Neutrophil (primary cell): Measurements from ENCODE around the gene TM9SF2.

Experiments used
- H3K27ac ChIP-seq: fragments of 200-600 bp; sonication (generic); 2 replicates; pipeline ENCODE4 v1.5.1; 2016; ENCODE audit warnings: mild to moderate bottlenecking, moderate library complexity
- H3K27me3 ChIP-seq: fragments of 200-600 bp; sonication (generic); 2 replicates; pipeline ENCODE4 v1.6.0; 2016; ENCODE audit warnings: mild to moderate bottlenecking
- H3K36me3 ChIP-seq: fragments of 200-600 bp; sonication (generic); 2 replicates; pipeline ENCODE4 v1.5.1; 2017
- H3K4me1 ChIP-seq, 2 experiments: fragments of 200-600 bp in 1 of 2; sonication (generic) in 1 of 2; 1 replicate in 1 of 2; 2 replicates in 1 of 2; pipeline versions ENCODE4 v1.5.1 to v1.6.1; 2013 to 2016; ENCODE audit warnings: low read depth in 1 of 2, low read length in 1 of 2, mild to moderate bottlenecking in 1 of 2, moderate library complexity in 1 of 2; ENCODE audit not compliant: control insufficient read depth in 1 of 2, insufficient read depth in 1 of 2
- H3K4me3 ChIP-seq, 2 experiments: fragments of 200-600 bp in 1 of 2; sonication (generic) in 1 of 2; 1 replicate in 1 of 2; 2 replicates in 1 of 2; pipeline ENCODE4 v1.5.1; 2013 to 2016; ENCODE audit warnings: low read depth in 1 of 2, low read length in 1 of 2, mild to moderate bottlenecking in 1 of 2, moderate library complexity in 1 of 2
- H3K9me3 ChIP-seq: fragments of 200-600 bp; sonication (generic); 2 replicates; pipeline ENCODE4 v1.5.1; 2016
- CTCF ChIP-seq: fragments of 200-600 bp; sonication (generic); IDR thresholded peaks from 2 replicates; pipeline ENCODE4 v1.5.1; 2016; ENCODE audit warnings: antibody characterized with exemption

The TM9SF2 gene

DNA sequence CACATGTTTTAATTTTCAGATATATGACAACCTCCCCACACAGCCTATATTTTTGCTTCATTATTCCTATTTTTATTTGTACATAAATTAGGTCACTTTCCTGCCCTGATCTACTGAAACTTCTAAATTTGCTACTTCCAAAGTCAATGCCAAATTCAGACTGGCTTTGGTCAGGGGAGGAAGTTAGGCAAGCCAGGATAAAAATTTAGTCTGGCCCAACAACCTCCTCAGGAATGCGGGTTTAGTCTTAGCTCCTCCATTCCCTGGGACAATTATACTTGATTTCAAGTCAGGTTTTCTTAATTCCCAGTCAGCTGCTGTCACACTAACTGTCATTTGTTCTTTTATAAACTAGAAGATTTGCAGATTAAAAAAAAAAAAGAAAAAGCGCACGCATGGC, 84.3 kb downstream of the TM9SF2 start:
- no peaks in the 10 kb centered on the region for H3K36me3 ChIP-seq
- H3K9me3 ChIP-seq = no peaks in the 10 kb centered on the region
- H3K27me3 ChIP-seq = no peaks in the 10 kb centered on the region
- TF ChIP-seq CTCF = no peak
- no peak overlapping the region for H3K27ac ChIP-seq
- no peaks in the 10 kb centered on the region for H3K4me1 ChIP-seq
- H3K4me3 ChIP-seq = no peak overlapping the region

- TF ChIP-seq CTCF = no peak
- no peaks in the 10 kb centered on the region for H3K27me3 ChIP-seq
- no peaks in the 10 kb centered on the region for H3K36me3 ChIP-seq
- no peak overlapping the region for H3K27ac ChIP-seq
- H3K4me1 ChIP-seq = no peaks in the 10 kb centered on the region
- no peak overlapping the region for H3K4me3 ChIP-seq
- H3K9me3 ChIP-seq = no peaks in the 10 kb centered on the region
These were observed 85.7 kb downstream of the TM9SF2 start for GRCh38 chr13:99587021-99587420.

DNA sequence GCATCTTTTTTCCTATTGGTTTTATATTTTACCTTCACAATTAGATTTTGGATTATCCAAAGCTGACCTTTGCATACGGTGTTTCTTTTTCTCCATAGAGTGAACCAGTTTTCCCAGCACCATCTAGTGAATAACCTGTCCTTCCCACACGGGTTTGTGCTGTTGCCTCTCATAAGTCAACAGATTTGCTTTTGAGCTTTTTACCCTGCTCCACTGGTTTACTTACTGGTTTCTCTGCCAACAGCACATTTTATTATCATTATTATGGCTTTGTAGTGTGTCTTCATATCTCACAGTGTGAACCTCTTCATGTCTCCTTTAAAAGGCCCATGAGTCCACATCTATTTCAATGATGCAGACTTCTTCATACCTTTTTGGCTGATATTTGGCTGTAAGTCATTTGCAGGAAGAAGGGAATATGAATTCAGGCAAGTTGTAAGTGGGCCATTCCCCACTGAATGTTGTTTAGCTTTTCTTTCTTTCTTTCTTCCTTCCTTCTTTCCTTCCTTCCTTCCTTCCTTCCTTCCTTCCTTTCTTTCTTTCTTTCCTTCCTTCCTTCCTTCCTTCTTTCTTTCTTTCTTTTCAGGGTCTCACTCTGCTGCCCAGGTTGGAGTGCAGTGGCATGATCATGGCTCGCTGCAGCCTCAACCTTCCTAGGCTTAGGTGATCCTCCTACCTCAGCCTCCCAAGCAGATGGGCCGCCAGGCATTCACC, 86.8 kb downstream of the TM9SF2 start:
- Histone ChIP-seq H3K4me3 (no peak overlapping the region), H3K4me1 (no peaks in the 10 kb centered on the region), H3K36me3 (no peaks in the 10 kb centered on the region), H3K27ac (no peak overlapping the region), H3K27me3 (no peaks in the 10 kb centered on the region), H3K9me3 (no peaks in the 10 kb centered on the region)
- TF ChIP-seq CTCF = no peak

GRCh38 chr13:99589575-99589974, 88.3 kb downstream of the TM9SF2 start:
- Histone ChIP-seq H3K9me3 (no peaks in the 10 kb centered on the region), H3K27me3 (no peaks in the 10 kb centered on the region), H3K36me3 (no peaks in the 10 kb centered on the region), H3K4me1 (no peaks in the 10 kb centered on the region), H3K27ac (no peak overlapping the region), H3K4me3 (no peak overlapping the region)
- TF ChIP-seq CTCF = no peak

DNA sequence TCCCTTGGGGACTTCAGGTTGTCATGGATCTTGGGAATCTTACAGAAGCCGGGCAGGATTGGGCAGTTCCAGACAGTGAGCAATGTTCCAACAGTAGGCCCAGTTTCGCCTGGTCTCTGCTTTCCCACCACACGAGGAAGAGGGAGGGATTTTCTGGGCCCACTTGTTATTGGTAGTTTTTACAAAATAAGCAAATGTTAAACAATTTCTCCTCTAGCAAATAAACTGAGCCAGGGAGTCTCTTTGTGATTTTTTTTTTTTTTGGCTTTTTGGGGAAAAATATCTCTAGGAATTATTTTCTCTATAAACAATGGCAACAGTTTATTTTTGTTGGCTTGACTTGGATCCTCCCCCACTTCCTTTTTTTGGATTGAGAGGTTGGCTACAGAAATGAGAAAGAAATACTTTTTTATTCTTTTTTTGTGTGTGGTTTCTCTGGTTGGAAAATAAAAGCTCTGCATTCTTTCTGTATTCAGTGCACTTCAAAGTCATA, 89.3 kb downstream of the TM9SF2 start:
- no peaks in the 10 kb centered on the region for H3K9me3 ChIP-seq
- H3K4me3 ChIP-seq = no peak overlapping the region
- no peaks in the 10 kb centered on the region for H3K4me1 ChIP-seq
- H3K36me3 ChIP-seq = no peaks in the 10 kb centered on the region
- H3K27me3 ChIP-seq = no peaks in the 10 kb centered on the region
- no peak overlapping the region for H3K27ac ChIP-seq
- TF ChIP-seq CTCF = no peak
